Testis (tissue), 3 donors: ENCODE results near the gene OSBPL3. TPM values are rescaled to one million over a fixed set of nuclear protein-coding genes. Genes with fewer than 3 reads are reported as not detected.

Experiments
- DNase-seq: peaks from one replicate; pipeline ENCODE4 v3.0.0-alpha.2; 2019
- H3K27ac ChIP-seq, 2 donors: fragments of 200-600 bp; sonication (generic); one replicate each; pipeline ENCODE4 v1.5.1; 2019
- H3K27me3 ChIP-seq: fragments of 200-600 bp; sonication (generic); one replicate; pipeline ENCODE4 v1.5.1; 2019
- H3K36me3 ChIP-seq: fragments of 200-600 bp; sonication (generic); one replicate; pipeline ENCODE4 v1.5.1; 2017; ENCODE audit warnings: low read depth; ENCODE audit errors: missing control alignments
- H3K4me1 ChIP-seq: fragments of 200-600 bp; sonication (generic); one replicate; pipeline ENCODE4 v1.5.1; 2019
- H3K4me3 ChIP-seq, 2 donors: fragments of 200-600 bp; sonication (generic); one replicate each; pipeline ENCODE4 v1.5.1; 2017 to 2019
- H3K9me3 ChIP-seq: fragments of 200-600 bp; sonication (generic); one replicate; pipeline ENCODE4 v1.5.1; 2017
- POLR2A ChIP-seq: fragments of 450-650 bp; IDR thresholded peaks from one replicate; pipeline ENCODE4 v1.6.1; 2017; ENCODE audit warnings: antibody characterized with exemption, mild to moderate bottlenecking, moderate library complexity
- WGBS, 2 donors: methylation state at CpG; one replicate each; pipeline ENCODE4 v1.1.5; 2018; 5-methylcytosine and 5-hydroxymethylcytosine counted together
- intact Hi-C: fragments of 100-400 bp; cut with DNase I; formaldehyde crosslinking; loops from one replicate; pipeline ENCODE4 v1.15.1; 2023; ENCODE audit warnings: low total_unique reads
- polyA plus RNA-seq: library from polyadenylated mRNA; stranded (reverse); fragments of 350-450 nt; fragmentation: Illumina TruSeq; extraction: RNeasy Lipid Tissue Mini Kit (QIAGEN cat#74804); gene quantifications from one replicate; pipeline ENCODE4 v1.2.3, GENCODE V29; 2014; ENCODE audit warnings: low read depth, low replicate concordance; ENCODE audit not compliant: insufficient read depth
- total RNA-seq, 2 donors: library from RNA; depleted of rRNA; stranded (reverse); fragments of >200 nt; gene quantifications; one replicate each; pipeline ENCODE4 v1.2.3, GENCODE V29; 2016
- TF ChIP-seq, protein P1 (sequence below), 3 experiments: fragments of 450-650 bp in 2 of 3; fragments of 200-600 bp in 1 of 3; sonication (generic) in 1 of 3; IDR thresholded peaks; one replicate each; pipeline ENCODE4 v1.5.1; 2016 to 2019; ENCODE audit warnings: antibody characterized with exemption in 3 of 3, mild to moderate bottlenecking in 2 of 3, moderate library complexity in 1 of 3

The OSBPL3 gene
- total and polyA plus RNA-seq, 3 donors from 2014 or later = 5.6 to 9.4 (median 6.9) TPM

DNA sequence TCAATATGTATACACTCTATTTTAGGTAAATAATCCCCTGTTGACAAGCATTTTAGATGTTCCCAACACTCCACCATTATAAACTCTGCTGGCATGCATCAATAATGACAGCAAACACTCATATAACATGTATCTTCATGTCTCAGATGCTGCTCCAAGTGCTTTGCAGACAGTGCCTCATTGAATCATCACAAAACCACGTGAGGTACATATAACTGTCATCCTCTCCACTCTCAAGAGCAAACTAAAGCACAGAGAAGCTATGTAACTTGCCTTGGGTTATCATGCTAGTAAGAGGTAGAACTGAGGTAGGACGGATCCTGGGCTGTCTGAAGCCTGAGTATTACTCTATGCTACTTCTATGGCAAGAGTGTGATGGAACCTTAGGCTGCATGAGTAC is 150.2 kb downstream of the OSBPL3 start:
- DNase-seq = no peak
- Histone ChIP-seq H3K27me3 (no peaks in the 10 kb centered on the region), H3K4me3 (no peak overlapping the region), H3K27ac (no peak overlapping the region), H3K4me1 (peaks cover 11% of the 10 kb centered on the region), H3K36me3 (no peaks in the 10 kb centered on the region), H3K9me3 (no peaks in the 10 kb centered on the region)
- TF ChIP-seq POLR2A = no peak
- TF ChIP-seq, protein P1, sequence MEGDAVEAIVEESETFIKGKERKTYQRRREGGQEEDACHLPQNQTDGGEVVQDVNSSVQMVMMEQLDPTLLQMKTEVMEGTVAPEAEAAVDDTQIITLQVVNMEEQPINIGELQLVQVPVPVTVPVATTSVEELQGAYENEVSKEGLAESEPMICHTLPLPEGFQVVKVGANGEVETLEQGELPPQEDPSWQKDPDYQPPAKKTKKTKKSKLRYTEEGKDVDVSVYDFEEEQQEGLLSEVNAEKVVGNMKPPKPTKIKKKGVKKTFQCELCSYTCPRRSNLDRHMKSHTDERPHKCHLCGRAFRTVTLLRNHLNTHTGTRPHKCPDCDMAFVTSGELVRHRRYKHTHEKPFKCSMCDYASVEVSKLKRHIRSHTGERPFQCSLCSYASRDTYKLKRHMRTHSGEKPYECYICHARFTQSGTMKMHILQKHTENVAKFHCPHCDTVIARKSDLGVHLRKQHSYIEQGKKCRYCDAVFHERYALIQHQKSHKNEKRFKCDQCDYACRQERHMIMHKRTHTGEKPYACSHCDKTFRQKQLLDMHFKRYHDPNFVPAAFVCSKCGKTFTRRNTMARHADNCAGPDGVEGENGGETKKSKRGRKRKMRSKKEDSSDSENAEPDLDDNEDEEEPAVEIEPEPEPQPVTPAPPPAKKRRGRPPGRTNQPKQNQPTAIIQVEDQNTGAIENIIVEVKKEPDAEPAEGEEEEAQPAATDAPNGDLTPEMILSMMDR (IDR thresholded peaks at IDR 0.05) = no peak
- 87 to 88% methylated on average over 2 of the region's 2 CpGs for WGBS, 2 donors
- intact Hi-C loops = no loop called here

DNA sequence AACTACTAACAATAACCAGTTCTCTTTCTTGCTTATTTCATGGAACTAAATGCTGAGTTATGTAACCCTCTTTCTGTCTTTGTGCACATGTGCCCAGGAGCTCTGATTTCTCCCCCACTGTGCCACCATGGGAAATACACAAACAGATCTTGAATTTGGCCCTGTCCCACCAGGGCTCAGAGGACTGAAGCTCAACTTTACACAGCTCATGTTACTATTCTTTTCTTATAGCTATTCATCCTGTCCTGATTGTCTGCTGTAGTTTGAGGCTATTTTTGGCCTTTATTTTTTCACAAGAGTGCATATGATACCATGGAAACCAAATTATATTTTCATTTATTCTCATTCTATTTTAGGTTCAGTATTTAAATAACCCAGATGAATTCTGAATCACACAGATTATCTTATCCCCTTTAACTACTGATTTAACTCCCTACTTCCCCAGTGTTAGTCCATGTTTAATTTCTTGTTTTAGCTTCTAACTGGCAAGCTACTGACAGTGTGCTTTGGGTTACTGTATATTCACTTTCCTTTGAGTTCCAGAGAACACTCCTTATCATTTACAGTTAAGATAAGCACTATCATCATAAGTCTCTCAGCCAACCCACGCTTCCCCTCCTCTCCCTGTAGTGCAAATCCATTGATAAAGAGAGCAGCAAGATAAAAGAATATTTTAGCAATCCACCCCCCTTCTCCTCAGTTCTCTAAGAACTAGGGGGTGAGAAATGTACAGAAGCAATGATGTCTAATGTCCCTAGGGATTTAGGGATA is 150.9 kb downstream of the OSBPL3 start:
- WGBS, 2 donors = 66 to 100% methylated on average over 1 of the region's 1 CpG
- H3K9me3 ChIP-seq = no peaks in the 10 kb centered on the region
- no peak for TF ChIP-seq POLR2A
- TF ChIP-seq, protein P1 (IDR thresholded peaks at IDR 0.05) = no peak
- no peak overlapping the region for H3K4me3 ChIP-seq
- intact Hi-C loops = no loop called here
- DNase-seq = no peak
- H3K36me3 ChIP-seq = no peaks in the 10 kb centered on the region
- no peak overlapping the region for H3K27ac ChIP-seq
- peaks cover 11% of the 10 kb centered on the region for H3K4me1 ChIP-seq
- no peaks in the 10 kb centered on the region for H3K27me3 ChIP-seq

DNA sequence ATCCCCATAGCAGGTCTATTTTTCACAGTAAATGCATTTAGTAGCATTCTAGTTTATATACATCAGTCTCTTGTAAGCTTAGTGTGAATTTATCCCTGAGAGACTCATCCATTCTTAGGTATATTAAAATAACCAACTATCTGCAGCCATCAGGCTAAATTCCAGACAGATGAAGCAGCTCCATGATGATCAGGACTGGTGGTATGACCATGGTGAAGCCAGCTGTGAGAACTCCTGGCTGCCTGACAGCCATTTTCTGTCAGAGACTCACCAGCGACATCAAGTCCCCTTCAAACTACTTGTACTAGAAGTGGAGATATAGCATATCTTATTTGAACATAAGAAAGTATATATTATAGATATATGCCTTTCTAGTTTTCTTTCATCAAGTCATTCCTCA is 152.4 kb downstream of the OSBPL3 start:
- Histone ChIP-seq H3K4me3 (no peak overlapping the region), H3K9me3 (no peaks in the 10 kb centered on the region), H3K4me1 (peaks cover 11% of the 10 kb centered on the region), H3K27ac (no peak overlapping the region), H3K27me3 (no peaks in the 10 kb centered on the region), H3K36me3 (no peaks in the 10 kb centered on the region)
- WGBS, 2 donors = 90 to 92% methylated on average over 1 of the region's 1 CpG
- intact Hi-C loops = no loop called here
- TF ChIP-seq, protein P1 (IDR thresholded peaks at IDR 0.05) = no peak
- no peak for TF ChIP-seq POLR2A
- no peak for DNase-seq

DNA sequence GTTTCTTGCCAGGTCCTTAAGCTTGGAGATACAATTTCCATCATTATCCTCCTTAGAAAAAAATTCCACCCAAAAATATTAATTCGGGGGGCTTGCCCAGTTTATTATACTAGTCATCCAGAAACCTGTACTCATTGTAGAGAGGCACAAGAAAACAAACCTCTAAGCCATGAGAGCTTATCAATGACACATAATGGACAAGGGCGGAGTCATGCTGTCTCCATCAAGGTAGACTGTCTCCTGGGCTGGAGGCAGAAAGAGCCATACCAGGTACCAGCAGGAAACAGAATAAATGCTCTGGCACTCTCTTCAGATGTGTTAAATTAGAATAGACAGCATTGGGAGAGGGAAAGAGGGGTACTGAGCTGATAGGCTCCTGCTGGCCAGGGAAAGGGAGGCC is 153.0 kb downstream of the OSBPL3 start:
- Histone ChIP-seq H3K27ac (no peak overlapping the region), H3K27me3 (no peaks in the 10 kb centered on the region), H3K9me3 (no peaks in the 10 kb centered on the region), H3K4me1 (peaks cover 11% of the 10 kb centered on the region), H3K36me3 (no peaks in the 10 kb centered on the region), H3K4me3 (no peak overlapping the region)
- DNase-seq = no peak
- intact Hi-C loops = no loop called here
- 97 to 98% methylated on average over 2 of the region's 2 CpGs for WGBS, 2 donors
- TF ChIP-seq POLR2A = no peak
- TF ChIP-seq, protein P1 (IDR thresholded peaks at IDR 0.05) = no peak

DNA sequence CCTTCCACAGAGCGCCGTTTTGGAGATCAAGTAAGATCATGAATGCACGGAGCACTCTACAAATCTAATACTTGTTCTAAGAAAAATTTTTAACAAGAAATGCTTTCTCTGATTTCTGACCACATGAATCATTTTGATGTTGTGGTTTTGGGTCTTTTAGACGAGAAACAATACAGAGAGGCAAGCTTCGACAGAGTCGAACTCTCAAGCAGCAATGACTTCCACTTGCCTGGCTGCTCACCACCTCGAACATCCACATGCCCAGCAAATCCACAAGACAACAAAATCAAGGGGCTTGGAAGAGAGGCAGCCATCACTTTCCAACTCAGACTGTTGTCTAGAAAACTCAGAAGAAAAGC is 153.3 kb downstream of the OSBPL3 start:
- H3K9me3 ChIP-seq = no peaks in the 10 kb centered on the region
- no peak for TF ChIP-seq POLR2A
- TF ChIP-seq, protein P1 (IDR thresholded peaks at IDR 0.05) = no peak
- H3K27me3 ChIP-seq = no peaks in the 10 kb centered on the region
- no peak overlapping the region for H3K4me3 ChIP-seq
- no peak for DNase-seq
- intact Hi-C loops = no loop called here
- H3K36me3 ChIP-seq = no peaks in the 10 kb centered on the region
- WGBS, 2 donors = 90 to 96% methylated on average over 7 of the region's 7 CpGs
- H3K4me1 ChIP-seq = peaks cover 11% of the 10 kb centered on the region
- H3K27ac ChIP-seq = no peak overlapping the region
